DOHH2 (cell line): ENCODE data around the gene ZC3H7A.

ENCODE experiments used
- H3F3A ChIP-seq: fragments of 200-600 bp; sonication (generic), shearing (Covaris generic); 2 replicates; pipeline ENCODE4 v1.6.0; 2016; ENCODE audit warnings: antibody characterized with exemption, mild to moderate bottlenecking; ENCODE audit not compliant: control insufficient read depth, insufficient read depth
- H3K27ac ChIP-seq: fragments of 200-600 bp; sonication (generic); 2 replicates; pipeline ENCODE4 v1.5.1; 2014; ENCODE audit warnings: low read depth, mild to moderate bottlenecking, low read length, moderate library complexity
- H3K27me3 ChIP-seq: fragments of 200-600 bp; sonication (generic); 2 replicates; pipeline ENCODE4 v1.6.1; 2014; ENCODE audit warnings: mild to moderate bottlenecking, low read length, mixed read lengths; ENCODE audit not compliant: control insufficient read depth
- H3K36me3 ChIP-seq: fragments of 200-600 bp; sonication (generic); 2 replicates; pipeline ENCODE4 v1.6.1; 2014; ENCODE audit warnings: mild to moderate bottlenecking, low read length, moderate library complexity, mixed read lengths; ENCODE audit not compliant: control insufficient read depth
- H3K4me1 ChIP-seq: fragments of 200-600 bp; sonication (generic); 2 replicates; pipeline ENCODE4 v1.6.1; 2014; ENCODE audit warnings: mild to moderate bottlenecking, low read length, mixed read lengths; ENCODE audit not compliant: control insufficient read depth
- H3K4me2 ChIP-seq: fragments of 200-600 bp; sonication (generic); 2 replicates; pipeline ENCODE4 v1.6.0; 2014; ENCODE audit warnings: mild to moderate bottlenecking, low read length, moderate library complexity
- H3K4me3 ChIP-seq: fragments of 200-600 bp; sonication (generic); 2 replicates; pipeline ENCODE4 v1.5.1; 2014; ENCODE audit warnings: mild to moderate bottlenecking, low read length, mixed read lengths
- H3K79me2 ChIP-seq: fragments of 200-600 bp; sonication (generic); 2 replicates; pipeline ENCODE4 v1.6.1; 2014; ENCODE audit warnings: mild to moderate bottlenecking, low read length, mixed read lengths; ENCODE audit not compliant: control insufficient read depth
- H3K9me2 ChIP-seq: fragments of 200-600 bp; sonication (generic); replicated peaks from 2 replicates; pipeline ENCODE4 v1.6.1; 2014; ENCODE audit warnings: mild to moderate bottlenecking, low read length, mixed read lengths; ENCODE audit not compliant: control insufficient read depth
- H3K9me3 ChIP-seq: fragments of 200-600 bp; sonication (generic); 2 replicates; pipeline ENCODE4 v1.6.1; 2014; ENCODE audit warnings: antibody characterized with exemption, low read length, mixed read lengths; ENCODE audit not compliant: control insufficient read depth, insufficient read depth
- H4K20me1 ChIP-seq: fragments of 200-600 bp; sonication (generic); 2 replicates; pipeline ENCODE4 v1.6.0; 2014; ENCODE audit warnings: low read depth, mild to moderate bottlenecking, antibody characterized with exemption, low read length, moderate library complexity; ENCODE audit not compliant: control insufficient read depth, insufficient read depth
- CTCF ChIP-seq: fragments of 200-600 bp; sonication (generic); IDR thresholded peaks from one replicate; pipeline ENCODE4 v1.5.1; 2014; ENCODE audit warnings: antibody characterized with exemption, mild to moderate bottlenecking, low read depth, low read length; ENCODE audit not compliant: poor library complexity, severe bottlenecking
- EZH2phosphoT487 ChIP-seq: fragments of 200-600 bp; sonication (generic); IDR thresholded peaks from 2 replicates; pipeline ENCODE4 v1.6.1; 2017; ENCODE audit warnings: borderline replicate concordance, mild to moderate bottlenecking, antibody characterized with exemption, low read length, moderate library complexity, mixed read lengths

Gene ZC3H7A

DNA sequence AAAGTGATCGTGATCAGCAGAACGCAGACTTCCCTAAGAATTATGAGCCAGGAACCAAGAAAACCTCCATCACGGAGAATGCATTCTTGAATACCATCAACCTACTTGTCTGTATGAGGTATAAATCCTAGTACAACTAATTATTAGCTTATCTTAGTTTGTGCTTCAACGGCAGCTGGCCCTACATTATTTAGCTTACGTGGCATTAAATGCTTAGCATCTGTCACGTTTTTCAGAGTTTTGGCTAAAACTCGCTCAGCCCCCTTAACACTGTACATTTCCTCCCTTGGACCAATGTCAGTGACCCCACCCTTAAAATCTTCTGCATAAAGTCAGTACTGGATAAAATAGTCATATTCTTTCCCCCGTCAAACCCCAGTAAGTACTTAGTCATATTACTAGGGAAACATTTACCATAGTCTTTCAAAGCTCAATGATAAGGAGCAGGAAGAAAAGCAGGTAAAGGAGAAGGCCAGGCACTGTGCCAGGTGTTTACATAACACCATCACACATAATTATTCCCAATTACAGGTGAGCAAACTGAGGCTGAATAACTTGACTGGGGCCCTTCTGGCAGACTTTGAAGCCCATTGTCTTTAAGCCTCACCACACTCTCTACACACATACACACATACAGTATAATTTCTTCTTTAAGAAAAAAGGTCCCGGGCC lies 37.8 kb downstream of the ZC3H7A start:
- H3K9me2 ChIP-seq, result no peaks in the 10 kb centered on the region
- no peaks in the 10 kb centered on the region for H3K79me2 ChIP-seq
- H3K36me3 ChIP-seq, result peaks cover 79% of the 10 kb centered on the region
- no peaks in the 10 kb centered on the region for H4K20me1 ChIP-seq
- no peak for TF ChIP-seq CTCF
- TF ChIP-seq EZH2phosphoT487, result no peak
- H3K4me1 ChIP-seq, result no peaks in the 10 kb centered on the region
- no peak overlapping the region for H3K4me2 ChIP-seq
- H3K9me3 ChIP-seq, result no peaks in the 10 kb centered on the region
- no peak overlapping the region for H3K4me3 ChIP-seq
- H3K27ac ChIP-seq, result no peak overlapping the region
- no peaks in the 10 kb centered on the region; the same call in 1 of the 2 replicates for H3F3A ChIP-seq
- no peaks in the 10 kb centered on the region for H3K27me3 ChIP-seq

DNA sequence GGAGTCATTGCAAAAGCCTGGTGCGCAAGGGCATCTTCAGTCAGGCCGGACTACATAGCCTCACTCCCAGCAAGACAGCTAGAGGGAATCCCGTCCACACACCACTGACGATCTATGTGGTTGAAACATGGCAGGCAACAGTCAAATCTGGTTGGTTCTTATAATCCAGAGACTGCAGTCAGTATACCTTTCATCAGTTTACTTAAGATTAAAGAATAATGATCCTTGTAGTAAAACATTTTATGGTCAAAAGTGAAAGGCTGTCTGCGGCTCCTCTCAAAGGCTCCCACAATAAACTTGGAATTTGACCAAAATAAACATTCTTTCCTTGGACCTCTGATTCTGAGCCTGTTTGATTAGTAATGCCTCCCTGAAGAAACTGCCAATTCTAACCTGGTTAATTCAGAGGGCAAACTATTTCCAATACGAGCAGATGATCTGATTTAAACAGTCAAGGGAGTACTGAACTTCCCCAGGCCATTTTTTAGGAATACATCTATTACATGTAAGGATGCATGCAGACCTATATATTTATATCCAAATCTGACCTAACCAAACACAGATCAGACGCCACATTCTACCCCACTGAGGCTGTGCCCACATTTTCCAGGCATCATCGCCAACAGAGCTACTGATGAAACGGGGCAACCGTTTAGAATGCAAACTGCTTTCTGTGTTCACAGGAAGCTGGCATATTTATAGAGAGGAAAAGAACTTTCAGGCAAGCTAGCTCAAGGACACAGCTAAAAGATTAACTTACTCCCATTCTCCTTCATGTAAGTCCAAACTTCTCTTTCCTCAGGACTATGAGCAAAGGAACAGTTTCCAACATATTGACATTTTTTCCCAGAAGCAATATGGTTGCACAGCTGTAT lies 39.1 kb downstream of the ZC3H7A start:
- H3K79me2 ChIP-seq, result no peaks in the 10 kb centered on the region
- no peaks in the 10 kb centered on the region for H3K27me3 ChIP-seq
- no peaks in the 10 kb centered on the region; the same call in 1 of the 2 replicates for H3F3A ChIP-seq
- H3K4me1 ChIP-seq, result no peaks in the 10 kb centered on the region
- H4K20me1 ChIP-seq, result no peaks in the 10 kb centered on the region
- no peak overlapping the region for H3K27ac ChIP-seq
- no peak overlapping the region for H3K4me3 ChIP-seq
- H3K4me2 ChIP-seq, result no peak overlapping the region
- H3K36me3 ChIP-seq, result peaks cover 80% of the 10 kb centered on the region
- no peaks in the 10 kb centered on the region for H3K9me2 ChIP-seq
- H3K9me3 ChIP-seq, result no peaks in the 10 kb centered on the region
- no peak for TF ChIP-seq EZH2phosphoT487
- no peak for TF ChIP-seq CTCF

DNA sequence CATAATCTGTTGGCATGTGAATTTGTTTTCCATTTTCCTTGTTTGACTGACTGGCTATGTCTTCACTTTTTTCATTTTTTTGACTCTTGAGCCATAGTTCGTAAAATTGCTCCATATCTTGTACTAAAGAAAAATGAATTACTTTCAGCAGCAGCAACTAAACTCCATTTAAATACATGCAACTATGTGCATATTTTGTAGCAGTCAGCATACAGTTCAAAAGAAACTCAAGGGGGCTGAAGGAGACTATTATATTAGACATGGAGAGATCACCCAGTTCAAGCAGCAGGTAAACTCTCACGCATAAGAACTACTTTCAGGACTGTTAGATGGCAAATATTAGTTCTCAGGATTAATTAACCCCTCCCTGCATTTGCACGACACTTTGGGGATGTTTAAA lies 40.8 kb downstream of the ZC3H7A start:
- Histone ChIP-seq H3K4me3 (no peak overlapping the region), H4K20me1 (no peaks in the 10 kb centered on the region), H3K9me2 (no peaks in the 10 kb centered on the region), H3K27me3 (no peaks in the 10 kb centered on the region), H3F3A (0 out of 2 replicates have a peak, but pooled peaks cover 4% of the 10 kb centered on the region), H3K79me2 (no peaks in the 10 kb centered on the region), H3K4me2 (no peak overlapping the region), H3K9me3 (no peaks in the 10 kb centered on the region), H3K36me3 (peaks cover 77% of the 10 kb centered on the region), H3K4me1 (no peaks in the 10 kb centered on the region), H3K27ac (no peak overlapping the region)
- no peak for TF ChIP-seq EZH2phosphoT487
- TF ChIP-seq CTCF, result no peak
